Epithelial cell of proximal tubule (primary cell): ENCODE measurements around the gene NKAIN2. TPM values are rescaled to one million over a fixed set of nuclear protein-coding genes. Genes with fewer than 3 reads are reported as not detected.

Experiments
- DNase-seq: peaks from one replicate; pipeline ENCODE4 v3.0.0-alpha.2; 2011; ENCODE audit warnings: low read depth
- H3K4me3 ChIP-seq: 2 replicates; pipeline ENCODE4 v1.5.1; 2011; ENCODE audit warnings: low read depth, mild to moderate bottlenecking, low read length
- CTCF ChIP-seq: conservative IDR thresholded peaks from 2 replicates; pipeline ENCODE4 v1.5.1; 2012; ENCODE audit warnings: low read depth, mild to moderate bottlenecking, low read length
- total RNA-seq: library from RNA; depleted of rRNA; stranded (reverse); fragments of >200 nt; gene quantifications from 2 replicates; pipeline ENCODE4 v1.2.3, GENCODE V29; 2015

The NKAIN2 gene
- total RNA-seq, 1 donor from 2014 or later = under 0.01 TPM

- DNase-seq = no peak
- no peak overlapping the region for H3K4me3 ChIP-seq
- TF ChIP-seq CTCF = no peak
These were observed 692.1 kb downstream of the NKAIN2 start for GRCh38 chr6:124495665-124496190.

GRCh38 chr6:124496334-124496733 lies 692.7 kb downstream of the NKAIN2 start:
- H3K4me3 ChIP-seq = no peak overlapping the region
- no peak for TF ChIP-seq CTCF
- no peak for DNase-seq

- H3K4me3 ChIP-seq = no peak overlapping the region
- TF ChIP-seq CTCF = no peak
- no peak for DNase-seq
These were observed 708.8 kb downstream of the NKAIN2 start for GRCh38 chr6:124512431-124512830.

- no peak overlapping the region for H3K4me3 ChIP-seq
- no peak for TF ChIP-seq CTCF
- DNase-seq = no peak
These were observed 713.7 kb downstream of the NKAIN2 start for GRCh38 chr6:124517339-124517738.

GRCh38 chr6:124520514-124520913 lies 716.8 kb downstream of the NKAIN2 start:
- DNase-seq = no peak
- no peak for TF ChIP-seq CTCF
- H3K4me3 ChIP-seq = no peak overlapping the region

- no peak for DNase-seq
- no peak overlapping the region for H3K4me3 ChIP-seq
- TF ChIP-seq CTCF = no peak
These were observed 718.7 kb downstream of the NKAIN2 start for GRCh38 chr6:124522335-124522734.

- TF ChIP-seq CTCF = no peak
- no peak for DNase-seq
- H3K4me3 ChIP-seq = no peak overlapping the region
These were observed 721.0 kb downstream of the NKAIN2 start for GRCh38 chr6:124524491-124525200.
